ENCODE data around the gene AHDC1. TPM values are rescaled to one million over a fixed set of nuclear protein-coding genes. Genes with fewer than 3 reads are reported as not detected.
A peak's percentile ranks its signal among the peaks of the same experiment; 100 is the strongest.

Gene AHDC1
- total RNA-seq, 1 experiment from 2014 or later = 49.0 TPM

DNA sequence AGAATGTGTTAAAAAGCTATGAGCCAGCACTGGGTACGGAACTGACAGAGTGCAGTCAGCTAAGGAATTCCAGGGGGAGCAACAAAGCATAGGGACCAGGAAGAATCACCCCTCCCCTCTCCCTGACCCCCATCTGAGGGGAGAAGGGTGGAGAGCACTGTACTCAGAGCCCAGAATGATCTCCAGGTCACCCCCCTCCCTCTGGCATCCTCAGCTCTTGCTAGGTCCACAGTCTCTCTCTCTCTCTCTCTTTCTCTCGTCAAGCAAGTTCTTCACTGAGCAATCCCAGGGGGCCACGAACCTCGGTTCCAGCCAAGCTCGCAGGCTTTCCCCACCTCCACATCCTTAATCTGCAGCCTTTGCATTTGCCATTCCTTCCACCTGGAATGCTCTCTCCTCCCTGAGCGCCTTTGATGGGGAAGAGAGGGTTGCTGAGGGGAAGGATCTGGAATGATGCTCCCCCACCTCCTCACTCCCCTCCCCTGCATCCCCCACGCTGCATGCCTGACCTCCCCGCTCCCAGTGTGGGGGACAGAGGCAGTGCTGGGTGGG lies 107.3 kb downstream of the AHDC1 start (continued):
- TF ChIP-seq PRRX2 (CRISPR knock-in tag; IDR thresholded peaks at IDR 0.05) (no peak), ZNF396 (CRISPR knock-in tag; IDR thresholded peaks at IDR 0.05; ENCODE audit: borderline replicate concordance) (no peak), FOXP4 (CRISPR knock-in tag; IDR thresholded peaks at IDR 0.05) (0 out of 2 replicates have a peak, but pooled peaks have one; percentile 14), CREM (CRISPR knock-in tag; IDR thresholded peaks at IDR 0.05) (no peak), IRF2 (CRISPR knock-in tag; IDR thresholded peaks at IDR 0.05; ENCODE audit: borderline replicate concordance, low read depth) (no peak), GRHL2 (CRISPR knock-in tag; IDR thresholded peaks at IDR 0.05; ENCODE audit: insufficient replicate concordance, severe bottlenecking) (no peak), ATF1 (CRISPR knock-in tag; IDR thresholded peaks at IDR 0.05) (no peak)
- TF ChIP-seq, protein P1, sequence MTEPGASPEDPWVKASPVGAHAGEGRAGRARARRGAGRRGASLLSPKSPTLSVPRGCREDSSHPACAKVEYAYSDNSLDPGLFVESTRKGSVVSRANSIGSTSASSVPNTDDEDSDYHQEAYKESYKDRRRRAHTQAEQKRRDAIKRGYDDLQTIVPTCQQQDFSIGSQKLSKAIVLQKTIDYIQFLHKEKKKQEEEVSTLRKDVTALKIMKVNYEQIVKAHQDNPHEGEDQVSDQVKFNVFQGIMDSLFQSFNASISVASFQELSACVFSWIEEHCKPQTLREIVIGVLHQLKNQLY (CRISPR knock-in tag; IDR thresholded peaks at IDR 0.05) = no peak

DNA sequence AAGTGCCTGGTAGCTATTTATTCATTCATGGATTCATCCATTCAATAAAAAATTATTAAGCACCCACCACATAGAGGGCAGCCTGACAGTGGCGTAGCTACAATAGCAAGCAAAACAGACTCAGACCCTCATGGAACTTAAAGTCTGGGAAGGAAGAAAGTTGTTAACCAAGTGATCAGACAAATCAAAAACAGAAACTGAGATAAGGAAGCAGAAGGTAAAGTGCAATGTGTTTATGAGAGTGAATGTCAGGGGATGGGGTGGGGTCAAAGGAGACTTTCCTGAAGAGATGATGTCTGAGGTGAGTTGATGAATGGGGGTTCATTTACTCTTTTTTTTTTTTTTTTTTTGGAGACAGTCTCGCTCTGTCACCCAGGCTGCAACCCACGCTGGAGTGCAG lies 111.1 kb downstream of the AHDC1 start:
- no peak overlapping the region for H3K4me3 Mint-ChIP-seq
- ATAC-seq (no peak), DNase-seq (ENCODE audit: low spot score) (peak; percentile 3)
- peaks cover 39% of the 10 kb centered on the region for H3K4me1 Mint-ChIP-seq
- no peaks in the 10 kb centered on the region for H3K27me3 Mint-ChIP-seq (ENCODE audit: low read depth)
- POLR2A ChIA-PET = no interaction called here
- CTCF ChIA-PET = interaction anchor here (0.7 to 1.6 kb wide), 4 partner anchors 64 to 108 kb away, joined by 3 to 4 read pairs (median 4); no protein-coding TSS in a partner anchor
- no peaks in the 10 kb centered on the region for H3K9me3 Mint-ChIP-seq
- peak overlapping the region; percentile 8; the same call in 1 of the 2 replicates for H3K27ac Mint-ChIP-seq
- no peaks in the 10 kb centered on the region for H3K36me3 Mint-ChIP-seq
- TF ChIP-seq MYBL2 (CRISPR knock-in tag; IDR thresholded peaks at IDR 0.05) = no peak
- no peak for TF ChIP-seq GRHL2 (CRISPR knock-in tag; IDR thresholded peaks at IDR 0.05; ENCODE audit: insufficient replicate concordance, severe bottlenecking)
- TF ChIP-seq NFYB (CRISPR knock-in tag; conservative IDR thresholded peaks at IDR 0.05; ENCODE audit: low read depth) = no peak
- TF ChIP-seq FOXP4 (CRISPR knock-in tag; IDR thresholded peaks at IDR 0.05) = no peak
- no peak for TF ChIP-seq PRRX2 (CRISPR knock-in tag; IDR thresholded peaks at IDR 0.05)
- TF ChIP-seq TP53 (CRISPR knock-in tag; IDR thresholded peaks at IDR 0.05) = no peak
- TF ChIP-seq AR (CRISPR knock-in tag; IDR thresholded peaks at IDR 0.05) = no peak
- TF ChIP-seq TCF7 (CRISPR knock-in tag; IDR thresholded peaks at IDR 0.05; ENCODE audit: low read depth) = no peak
- TF ChIP-seq NFATC4 (CRISPR knock-in tag; IDR thresholded peaks at IDR 0.05) = no peak
- TF ChIP-seq, protein P2, sequence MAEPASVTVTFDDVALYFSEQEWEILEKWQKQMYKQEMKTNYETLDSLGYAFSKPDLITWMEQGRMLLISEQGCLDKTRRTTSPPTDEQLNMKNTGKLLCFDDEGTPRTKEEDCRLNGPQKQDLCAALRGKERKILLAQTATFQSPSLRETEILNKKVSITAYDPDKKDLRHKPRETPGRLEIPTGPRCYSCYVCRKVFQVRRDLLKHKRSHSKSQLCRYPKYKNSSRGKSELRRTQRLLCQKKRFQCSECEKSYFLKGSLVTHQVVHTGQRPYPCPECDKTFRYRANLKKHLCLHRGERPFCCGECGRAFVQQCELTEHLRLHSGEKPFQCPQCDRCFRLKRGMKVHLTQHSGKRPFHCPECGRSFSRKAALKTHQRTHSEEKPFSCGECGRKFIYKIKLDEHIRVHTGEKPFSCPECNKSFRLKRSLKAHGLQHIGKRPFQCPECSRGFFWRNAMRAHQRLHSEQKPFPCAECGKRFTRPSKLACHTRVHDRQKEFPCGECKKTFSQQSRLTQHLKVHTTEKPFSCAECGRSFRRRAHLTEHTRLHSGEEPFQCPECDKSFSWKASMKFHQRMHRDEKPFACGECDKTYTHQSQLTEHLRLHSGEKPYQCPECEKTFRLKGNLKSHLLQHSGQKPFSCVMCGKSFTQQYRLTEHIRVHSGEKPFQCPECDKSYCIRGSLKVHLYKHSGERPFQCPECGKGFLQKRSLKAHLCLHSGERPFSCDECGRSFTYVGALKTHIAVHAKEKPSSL (CRISPR knock-in tag; conservative IDR thresholded peaks at IDR 0.05) = no peak
- TF ChIP-seq ATF1 (CRISPR knock-in tag; IDR thresholded peaks at IDR 0.05) = no peak
- no peak for TF ChIP-seq NFE2L1 (CRISPR knock-in tag; IDR thresholded peaks at IDR 0.05)
- TF ChIP-seq, protein P3, sequence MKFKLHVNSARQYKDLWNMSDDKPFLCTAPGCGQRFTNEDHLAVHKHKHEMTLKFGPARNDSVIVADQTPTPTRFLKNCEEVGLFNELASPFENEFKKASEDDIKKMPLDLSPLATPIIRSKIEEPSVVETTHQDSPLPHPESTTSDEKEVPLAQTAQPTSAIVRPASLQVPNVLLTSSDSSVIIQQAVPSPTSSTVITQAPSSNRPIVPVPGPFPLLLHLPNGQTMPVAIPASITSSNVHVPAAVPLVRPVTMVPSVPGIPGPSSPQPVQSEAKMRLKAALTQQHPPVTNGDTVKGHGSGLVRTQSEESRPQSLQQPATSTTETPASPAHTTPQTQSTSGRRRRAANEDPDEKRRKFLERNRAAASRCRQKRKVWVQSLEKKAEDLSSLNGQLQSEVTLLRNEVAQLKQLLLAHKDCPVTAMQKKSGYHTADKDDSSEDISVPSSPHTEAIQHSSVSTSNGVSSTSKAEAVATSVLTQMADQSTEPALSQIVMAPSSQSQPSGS (CRISPR knock-in tag; IDR thresholded peaks at IDR 0.05; ENCODE audit: borderline replicate concordance, low read depth) = no peak
- TF ChIP-seq CREM (CRISPR knock-in tag; IDR thresholded peaks at IDR 0.05) = no peak
- TF ChIP-seq, protein P4, sequence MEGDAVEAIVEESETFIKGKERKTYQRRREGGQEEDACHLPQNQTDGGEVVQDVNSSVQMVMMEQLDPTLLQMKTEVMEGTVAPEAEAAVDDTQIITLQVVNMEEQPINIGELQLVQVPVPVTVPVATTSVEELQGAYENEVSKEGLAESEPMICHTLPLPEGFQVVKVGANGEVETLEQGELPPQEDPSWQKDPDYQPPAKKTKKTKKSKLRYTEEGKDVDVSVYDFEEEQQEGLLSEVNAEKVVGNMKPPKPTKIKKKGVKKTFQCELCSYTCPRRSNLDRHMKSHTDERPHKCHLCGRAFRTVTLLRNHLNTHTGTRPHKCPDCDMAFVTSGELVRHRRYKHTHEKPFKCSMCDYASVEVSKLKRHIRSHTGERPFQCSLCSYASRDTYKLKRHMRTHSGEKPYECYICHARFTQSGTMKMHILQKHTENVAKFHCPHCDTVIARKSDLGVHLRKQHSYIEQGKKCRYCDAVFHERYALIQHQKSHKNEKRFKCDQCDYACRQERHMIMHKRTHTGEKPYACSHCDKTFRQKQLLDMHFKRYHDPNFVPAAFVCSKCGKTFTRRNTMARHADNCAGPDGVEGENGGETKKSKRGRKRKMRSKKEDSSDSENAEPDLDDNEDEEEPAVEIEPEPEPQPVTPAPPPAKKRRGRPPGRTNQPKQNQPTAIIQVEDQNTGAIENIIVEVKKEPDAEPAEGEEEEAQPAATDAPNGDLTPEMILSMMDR (IDR thresholded peaks at IDR 0.05) = no peak
- TF ChIP-seq ZNF317 (CRISPR knock-in tag; IDR thresholded peaks at IDR 0.05; ENCODE audit: borderline replicate concordance, low read depth) = no peak

All from WTC11 (cell line).